HepG2 (cell line): Measurements from ENCODE around the gene NME8.

Experiments used
- MEIS2 ChIP-seq: sonication (generic); formaldehyde crosslinking; IDR thresholded peaks from 2 replicates; pipeline ENCODE4 v1.9.0; 2021; ENCODE audit warnings: mild to moderate bottlenecking, missing genetic modification reagents
- NR3C1 ChIP-seq: sonication (generic); formaldehyde crosslinking; IDR thresholded peaks from 2 replicates; pipeline ENCODE4 v1.4.0; 2020; ENCODE audit warnings: missing genetic modification reagents
- POLR2A ChIP-seq, 2 experiments: IDR thresholded peaks; 2 replicates each; pipeline ENCODE4 v1.6.1; 2011; ENCODE audit warnings: low read depth in 2 of 2, low read length in 2 of 2, mild to moderate bottlenecking in 1 of 2, moderate library complexity in 1 of 2; ENCODE audit not compliant: insufficient read depth in 1 of 2
- POLR2AphosphoS5 ChIP-seq: IDR thresholded peaks from 2 replicates; pipeline ENCODE4 v1.6.1; 2012; ENCODE audit warnings: low read depth, low read length
- TCF7 ChIP-seq: sonication (generic); IDR thresholded peaks from 2 replicates; pipeline ENCODE4 v1.6.1; 2016; ENCODE audit warnings: antibody characterized with exemption, low read depth
- TGIF2 ChIP-seq: IDR thresholded peaks from 2 replicates; pipeline ENCODE4 v1.6.1; 2016; ENCODE audit warnings: control low read depth, missing compliant biosample characterization
- THAP7 ChIP-seq: sonication (generic); formaldehyde crosslinking; IDR thresholded peaks from 2 replicates; pipeline ENCODE4 v1.8.1; 2023; ENCODE audit warnings: mild to moderate bottlenecking, missing genetic modification reagents
- XRCC5 ChIP-seq: fragments of 200-400 bp; formaldehyde crosslinking; optimal IDR thresholded peaks from 2 replicates; pipeline ENCODE3; 2017; ENCODE audit warnings: mild to moderate bottlenecking, low read length
- ZBTB7A ChIP-seq: sonication (generic); formaldehyde crosslinking; IDR thresholded peaks from 2 replicates; pipeline ENCODE4 v1.8.0; 2022; ENCODE audit warnings: mild to moderate bottlenecking, missing genetic modification reagents
- ZSCAN9 ChIP-seq: IDR thresholded peaks from 2 replicates; pipeline ENCODE4 v1.6.1; 2016; ENCODE audit warnings: borderline replicate concordance

DNA sequence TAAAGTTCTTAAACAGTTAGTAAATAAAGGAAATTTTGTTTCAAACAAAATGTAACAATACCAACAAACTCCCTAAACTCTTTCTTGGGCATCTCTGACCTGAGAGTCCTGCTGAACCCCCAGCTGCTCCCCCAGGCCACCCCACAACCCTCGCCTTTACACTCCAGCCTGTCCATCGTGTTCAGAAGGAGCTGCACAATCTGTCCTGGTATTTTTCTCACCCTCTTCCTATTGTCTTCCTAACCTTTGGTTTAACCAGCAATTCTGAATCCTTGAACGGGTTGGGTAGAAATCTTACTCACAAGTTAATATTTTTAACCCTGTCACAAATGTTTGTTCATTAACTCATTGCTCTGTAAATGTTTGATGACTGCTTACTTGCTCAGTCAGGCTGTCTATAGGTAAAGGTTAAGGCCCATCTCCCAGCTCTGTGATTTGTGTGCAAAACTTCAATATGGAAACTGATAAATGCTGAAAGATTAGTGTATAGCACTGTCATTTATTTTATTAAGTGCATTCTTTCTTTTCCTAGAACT is 51.4 kb downstream of the NME8 start:
- TF ChIP-seq ZBTB7A (CRISPR knock-in tag) (no peak), MEIS2 (CRISPR knock-in tag) (no peak), THAP7 (CRISPR knock-in tag) (no peak), ZSCAN9 (no peak), POLR2A (IDR thresholded peaks at IDR 0.05; ENCODE audit: insufficient read depth in 1 of 2, low read depth in 2 of 2, low read length in 2 of 2) (no peak), TGIF2 (no peak), POLR2AphosphoS5 (no peak), XRCC5 (no peak), NR3C1 (CRISPR knock-in tag) (no peak), TCF7 (no peak)
